SK-N-SH (cell line): Measurements from ENCODE around the gene TEX22. TPM values are rescaled to one million over a fixed set of nuclear protein-coding genes. Genes with fewer than 3 reads are reported as not detected.

Experiments
- CTCF ChIA-PET: fragments of 300-600, 350-600 bp; formaldehyde crosslinking; extraction: SDS; loops from one replicate; lab custom pipeline; 2021; lab: Yijun Ruan, JAX
- POLR2A ChIA-PET: fragments of 350-600 bp; sonication (Branson Sonifier 250); formaldehyde crosslinking; extraction: SDS; loops from one replicate; lab custom pipeline; 2020; ENCODE audit warnings: antibody characterized with exemption, inconsistent platforms; lab: Yijun Ruan, JAX
- DNase-seq: peaks from one replicate; pipeline ENCODE4 v3.0.0; 2012
- H2AFZ ChIP-seq: fragments of 200-600 bp; sonication (generic); 2 replicates; pipeline ENCODE4 v1.8.1; 2016; ENCODE audit warnings: antibody characterized with exemption, mild to moderate bottlenecking, low read depth
- H3F3A ChIP-seq: fragments of 200-600 bp; sonication (generic); replicated peaks from 2 replicates; pipeline ENCODE3; 2016; ENCODE audit warnings: antibody characterized with exemption, mild to moderate bottlenecking; ENCODE audit not compliant: insufficient read depth
- H3K27ac ChIP-seq, 2 experiments: fragments of 200-500 bp in 1 of 2; fragments of 200-600 bp in 1 of 2; sonication (Bioruptor generic) in 1 of 2; sonication (generic), shearing (Covaris generic) in 1 of 2; 2 replicates each; pipeline versions ENCODE4 v1.5.1 to v1.6.1; 2014 to 2016; ENCODE audit warnings: low read depth in 2 of 2, inconsistent platforms in 1 of 2, low read length in 1 of 2, mild to moderate bottlenecking in 1 of 2, mixed read lengths in 1 of 2
- H3K27me3 ChIP-seq: fragments of 200-600 bp; sonication (generic), shearing (Covaris generic); 2 replicates; pipeline ENCODE4 v1.6.1; 2016; ENCODE audit warnings: mixed run types; ENCODE audit not compliant: insufficient read depth
- H3K36me3 ChIP-seq, 2 experiments: fragments of 200-500 bp in 1 of 2; fragments of 200-600 bp in 1 of 2; sonication (Bioruptor generic) in 1 of 2; sonication (generic) in 1 of 2; replicated peaks in 1 of 2; 2 replicates each; pipeline versions ENCODE3 to v1.5.1; 2014 to 2016; ENCODE audit warnings: low read length in 1 of 2, mild to moderate bottlenecking in 1 of 2; ENCODE audit not compliant: insufficient read depth in 2 of 2, control insufficient read depth in 1 of 2
- H3K4me1 ChIP-seq, 2 experiments: fragments of 200-500 bp in 1 of 2; fragments of 200-600 bp in 1 of 2; sonication (Bioruptor generic) in 1 of 2; sonication (generic), shearing (Covaris generic) in 1 of 2; 2 replicates each; pipeline versions ENCODE4 v1.5.1 to v1.6.1; 2014 to 2016; ENCODE audit warnings: low read depth in 1 of 2, low read length in 1 of 2, mixed run types in 1 of 2; ENCODE audit not compliant: insufficient read depth in 2 of 2, control insufficient read depth in 1 of 2
- H3K4me2 ChIP-seq: fragments of 200-600 bp; sonication (generic), shearing (Covaris generic); 2 replicates; pipeline ENCODE4 v1.6.1; 2017; ENCODE audit warnings: mixed run types
- H3K4me3 ChIP-seq, 2 experiments: fragments of 200-500 bp in 1 of 2; fragments of 200-600 bp in 1 of 2; sonication (Bioruptor generic) in 1 of 2; sonication (generic), shearing (Covaris generic) in 1 of 2; 2 replicates each; pipeline versions ENCODE4 v1.5.1 to v1.8.1; 2014 to 2016; ENCODE audit warnings: low read depth in 2 of 2, inconsistent platforms in 1 of 2, low read length in 1 of 2, mild to moderate bottlenecking in 1 of 2, mixed read lengths in 1 of 2, moderate library complexity in 1 of 2
- H3K79me2 ChIP-seq: fragments of 200-600 bp; sonication (generic); 2 replicates; pipeline ENCODE4 v1.8.1; 2017; ENCODE audit warnings: mild to moderate bottlenecking; ENCODE audit not compliant: insufficient read depth
- H3K9ac ChIP-seq: fragments of 200-600 bp; sonication (generic); 2 replicates; pipeline ENCODE4 v1.6.1; 2017; ENCODE audit warnings: mixed run types
- H3K9me2 ChIP-seq: fragments of 200-600 bp; sonication (generic); 2 replicates; pipeline ENCODE4 v1.6.1; 2017; ENCODE audit warnings: mixed run types
- H3K9me3 ChIP-seq: fragments of 200-600 bp; sonication (generic); 2 replicates; pipeline ENCODE4 v1.6.1; 2017; ENCODE audit warnings: mixed run types, mild to moderate bottlenecking, moderate library complexity
- H4K20me1 ChIP-seq: fragments of 200-600 bp; sonication (generic); 2 replicates; pipeline ENCODE4 v1.6.1; 2017; ENCODE audit warnings: mild to moderate bottlenecking, mixed run types; ENCODE audit not compliant: insufficient read depth
- CHD2 ChIP-seq: fragments of 150-350 bp; IDR thresholded peaks from 2 replicates; pipeline ENCODE4 v1.6.1; 2018; ENCODE audit warnings: low read length; ENCODE audit not compliant: partially characterized antibody
- CTCF ChIP-seq: fragments of 200-600 bp; sonication (generic); IDR thresholded peaks from 2 replicates; pipeline ENCODE4 v1.6.1; 2017; ENCODE audit warnings: antibody characterized with exemption, mild to moderate bottlenecking, moderate library complexity
- ELF1 ChIP-seq: IDR thresholded peaks from 2 replicates; pipeline ENCODE4 v1.4.0; 2012
- EP300 ChIP-seq, 2 experiments: IDR thresholded peaks; 2 replicates each; pipeline versions ENCODE4 v1.4.0 to v1.6.1; 2012; ENCODE audit warnings: borderline replicate concordance in 1 of 2, low read depth in 1 of 2, low read length in 1 of 2
- FOSL2 ChIP-seq: IDR thresholded peaks from 2 replicates; pipeline ENCODE4 v1.4.0; 2012; ENCODE audit warnings: low read depth, mild to moderate bottlenecking, moderate library complexity, borderline replicate concordance
- FOXJ3 ChIP-seq: sonication (generic); formaldehyde crosslinking; IDR thresholded peaks from 2 replicates; pipeline ENCODE4 v1.5.1; 2020; ENCODE audit warnings: mild to moderate bottlenecking, missing genetic modification reagents
- FOXM1 ChIP-seq: IDR thresholded peaks from 2 replicates; pipeline ENCODE4 v1.4.0; 2012; ENCODE audit warnings: low read depth, mild to moderate bottlenecking
- GABPA ChIP-seq: IDR thresholded peaks from 2 replicates; pipeline ENCODE4 v1.4.0; 2012; ENCODE audit warnings: low read depth, mild to moderate bottlenecking
- GATA2 ChIP-seq: sonication (generic); formaldehyde crosslinking; IDR thresholded peaks from 2 replicates; pipeline ENCODE4 v1.5.0; 2020; ENCODE audit warnings: mild to moderate bottlenecking, missing genetic modification reagents
- PBX3 ChIP-seq: IDR thresholded peaks from 2 replicates; pipeline ENCODE4; 2012
- POLR2AphosphoS5 ChIP-seq: IDR thresholded peaks from 2 replicates; pipeline ENCODE4 v1.6.1; 2012; ENCODE audit warnings: low read depth, low read length
- RCOR1 ChIP-seq: fragments of 150-350 bp; IDR thresholded peaks from 2 replicates; pipeline ENCODE4 v1.6.1; 2017; ENCODE audit warnings: antibody characterized with exemption, low read length
- RFX5 ChIP-seq: IDR thresholded peaks from 2 replicates; pipeline ENCODE4 v1.6.1; 2012; ENCODE audit warnings: mild to moderate bottlenecking, improper control_type of control experiment, low read length
- RXRA ChIP-seq: IDR thresholded peaks from 2 replicates; pipeline ENCODE4 v1.4.0; 2012; ENCODE audit warnings: low read depth, mild to moderate bottlenecking, borderline replicate concordance
- SMC3 ChIP-seq: IDR thresholded peaks from 2 replicates; pipeline ENCODE4 v1.6.1; 2012; ENCODE audit warnings: low read depth, low read length, improper control_type of control experiment
- TAF1 ChIP-seq: IDR thresholded peaks from 2 replicates; pipeline ENCODE4 v1.6.1; 2012; ENCODE audit warnings: low read depth, mild to moderate bottlenecking, low read length, moderate library complexity, borderline replicate concordance
- TCF12 ChIP-seq: IDR thresholded peaks from 2 replicates; pipeline ENCODE4 v1.4.0; 2012
- TEAD4 ChIP-seq: IDR thresholded peaks from 2 replicates; pipeline ENCODE4 v1.4.0; 2012; ENCODE audit warnings: mild to moderate bottlenecking, borderline replicate concordance; ENCODE audit not compliant: insufficient read depth
- ZBTB33 ChIP-seq: IDR thresholded peaks from 2 replicates; pipeline ENCODE4 v1.4.0; 2012; ENCODE audit warnings: low read depth, borderline replicate concordance
- WGBS: methylation state at CpG from one replicate; pipeline ENCODE4 v1.1.6; 2017; ENCODE audit warnings: low lambda C conversion rate; 5-methylcytosine and 5-hydroxymethylcytosine counted together
- polyA plus RNA-seq, 3 experiments: library from polyadenylated mRNA; depleted of rRNA; stranded (reverse); fragments of >200 nt; gene quantifications; 2 replicates each; pipeline ENCODE4 v1.2.3, GENCODE V29; 2012
- TF ChIP-seq, protein P1 (sequence below): fragments of 150-350 bp; IDR thresholded peaks from 2 replicates; pipeline ENCODE4 v1.6.1; 2016; ENCODE audit warnings: mild to moderate bottlenecking, low read depth, low read length
- TF ChIP-seq, protein P2 (sequence below): IDR thresholded peaks from 2 replicates; pipeline ENCODE4 v1.4.0; 2012; ENCODE audit warnings: low read depth
- TF ChIP-seq, protein P3 (sequence below): IDR thresholded peaks from 2 replicates; pipeline ENCODE4 v1.4.0; 2012; ENCODE audit warnings: low read depth, borderline replicate concordance

TEX22 gene, protein sequence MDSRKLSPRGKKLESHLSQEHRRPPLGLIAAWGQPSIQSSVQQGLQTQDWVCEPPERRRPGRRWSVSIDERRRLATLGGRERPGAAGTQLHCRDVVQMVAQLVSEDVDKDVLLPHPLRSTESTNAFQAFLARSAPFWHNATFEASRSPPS
- polyA plus RNA-seq (2012; rRNA removed) = 0.26 and 0.29 TPM in 2 replicates
- 0.04 and 0.35 TPM in 2 replicates for polyA plus RNA-seq (2012; cell fraction: cytosol; rRNA removed)
- polyA plus RNA-seq (2012; cell fraction: nucleus; rRNA removed) = 2.6 TPM in 2 replicates

DNA sequence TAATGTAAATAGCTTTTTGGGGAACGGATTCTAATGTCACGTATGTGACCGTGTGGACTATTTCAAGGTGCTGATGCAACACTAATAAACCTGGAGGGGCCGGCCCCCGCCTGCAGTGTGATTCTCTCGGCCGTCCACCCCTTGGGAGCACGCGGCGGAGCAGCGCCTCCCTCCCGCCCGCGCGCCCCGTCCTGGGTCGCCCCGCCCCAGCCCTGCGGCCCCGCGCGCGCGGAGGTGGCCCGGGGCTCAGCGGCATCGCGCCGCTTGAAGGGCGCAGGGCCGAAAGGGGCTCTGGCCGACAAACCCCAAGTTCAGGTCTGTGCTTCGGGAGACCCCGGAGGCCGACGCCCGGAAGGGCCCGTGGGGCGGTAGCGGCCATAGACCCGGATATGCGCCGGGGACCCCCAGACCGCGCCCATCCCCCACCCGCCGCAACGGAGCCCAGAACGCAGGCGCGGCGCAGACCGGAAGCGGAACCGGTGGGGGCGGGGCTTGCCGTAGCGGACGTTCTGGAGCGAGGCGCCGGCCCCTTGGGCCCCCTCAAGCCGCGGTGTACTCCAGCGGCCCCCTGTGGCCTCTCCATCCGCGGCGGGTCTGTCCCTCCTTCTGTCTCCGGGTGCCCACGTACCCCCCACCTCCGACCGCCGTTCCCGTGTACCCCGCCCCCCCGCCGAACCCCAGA lies at the start of gene TEX22:
Gene TEX22, plus strand, starts transcription at position 495 of the 682 bp plus-strand sequence. CDS start 803 bp downstream, outside the sequence.
- H3K4me3 ChIP-seq = peak within 1 kb of the TSS; percentile 60 to 80
- peaks cover 14% of the 10 kb centered on the region; the same call in 1 of the 2 replicates for H3K79me2 ChIP-seq
- H3K36me3 ChIP-seq = peaks cover 10 to 11% of the 10 kb centered on the region in 2 experiments
- peak within 1 kb of the TSS; percentile 83 for H3K9ac ChIP-seq
- CTCF ChIA-PET = interaction anchor here (1.0 to 3.2 kb wide), 6 partner anchors 11 to 130 kb away, joined by 3 to 14 read pairs (median 4); no protein-coding TSS in a partner anchor
- H4K20me1 ChIP-seq = no peaks in the 10 kb centered on the region
- POLR2A ChIA-PET = interaction anchor here (2.5 kb wide), 1 partner anchor 13 kb away, joined by 8 read pairs; no protein-coding TSS in a partner anchor
- peak within 1 kb of the TSS; percentile 39 to 91 for H3K27ac ChIP-seq
- peak within 1 kb of the TSS; percentile 99 for H3K4me2 ChIP-seq
- 21% methylated on average over 20 of the region's 77 CpGs for WGBS
- no peaks in the 10 kb centered on the region for H3K9me2 ChIP-seq
- no peaks in the 10 kb centered on the region for H3F3A ChIP-seq
- H3K27me3 ChIP-seq = no peaks in the 10 kb centered on the region
- peak; percentile 99 for DNase-seq
- H3K4me1 ChIP-seq = peaks cover 0 to 19% of the 10 kb centered on the region in 2 experiments; a peak in 1 of 4 replicates
- peak within 1 kb of the TSS; percentile 96 for H2AFZ ChIP-seq
- peaks cover 3% of the 10 kb centered on the region; the same call in 1 of the 2 replicates for H3K9me3 ChIP-seq
- TF ChIP-seq FOXJ3 (CRISPR knock-in tag) (no peak), TCF12 (no peak), RXRA (no peak), GATA2 (CRISPR knock-in tag) (no peak), POLR2AphosphoS5 (peak; percentile 84), CTCF (0 out of 2 replicates have a peak, but pooled peaks have one; percentile 14), FOXM1 (no peak), PBX3 (no peak), CHD2 (peak; percentile 93), ELF1 (peak; percentile 72), RCOR1 (no peak), SMC3 (no peak), ZBTB33 (no peak), TAF1 (peak; percentile 60; the same call in 1 of the 2 replicates), EP300 (IDR thresholded peaks at IDR 0.05; ENCODE audit: borderline replicate concordance in 1 of 2, low read depth in 1 of 2, low read length in 1 of 2) (0 out of 4 replicates have a peak, but pooled peaks of 1 of the 2 experiments have one; percentile 9), FOSL2 (no peak), GABPA (peak; percentile 85), TEAD4 (no peak), RFX5 (no peak)
- TF ChIP-seq, protein P1, sequence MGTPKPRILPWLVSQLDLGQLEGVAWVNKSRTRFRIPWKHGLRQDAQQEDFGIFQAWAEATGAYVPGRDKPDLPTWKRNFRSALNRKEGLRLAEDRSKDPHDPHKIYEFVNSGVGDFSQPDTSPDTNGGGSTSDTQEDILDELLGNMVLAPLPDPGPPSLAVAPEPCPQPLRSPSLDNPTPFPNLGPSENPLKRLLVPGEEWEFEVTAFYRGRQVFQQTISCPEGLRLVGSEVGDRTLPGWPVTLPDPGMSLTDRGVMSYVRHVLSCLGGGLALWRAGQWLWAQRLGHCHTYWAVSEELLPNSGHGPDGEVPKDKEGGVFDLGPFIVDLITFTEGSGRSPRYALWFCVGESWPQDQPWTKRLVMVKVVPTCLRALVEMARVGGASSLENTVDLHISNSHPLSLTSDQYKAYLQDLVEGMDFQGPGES = no peak
- TF ChIP-seq, protein P2, sequence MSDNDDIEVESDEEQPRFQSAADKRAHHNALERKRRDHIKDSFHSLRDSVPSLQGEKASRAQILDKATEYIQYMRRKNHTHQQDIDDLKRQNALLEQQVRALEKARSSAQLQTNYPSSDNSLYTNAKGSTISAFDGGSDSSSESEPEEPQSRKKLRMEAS = peak; percentile 44; the same call in 1 of the 2 replicates
- TF ChIP-seq, protein P3, sequence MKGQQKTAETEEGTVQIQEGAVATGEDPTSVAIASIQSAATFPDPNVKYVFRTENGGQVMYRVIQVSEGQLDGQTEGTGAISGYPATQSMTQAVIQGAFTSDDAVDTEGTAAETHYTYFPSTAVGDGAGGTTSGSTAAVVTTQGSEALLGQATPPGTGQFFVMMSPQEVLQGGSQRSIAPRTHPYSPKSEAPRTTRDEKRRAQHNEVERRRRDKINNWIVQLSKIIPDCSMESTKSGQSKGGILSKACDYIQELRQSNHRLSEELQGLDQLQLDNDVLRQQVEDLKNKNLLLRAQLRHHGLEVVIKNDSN = no peak
